Measurements from ENCODE around the gene NDUFS8. TPM values are rescaled to one million over a fixed set of nuclear protein-coding genes. Genes with fewer than 3 reads are reported as not detected.
"Not testable (repeated sequence)": the region's sequence is repeated elsewhere in the genome, so short reads cannot be mapped to it uniquely, and the experiment has no call there.

The NDUFS8 gene
- total RNA-seq, result 100 to 1,000 TPM in 1 of 2 donors, 10 to 100 TPM in 1; 75.0 to 203 TPM
- polyA plus RNA-seq (ENCODE audit: insufficient read length in 2 of 2), result 100 to 1,000 TPM; 148 to 157 TPM
- long read RNA-seq, donor 1, transcript NDUFS8-201 (7 exons, 791 nt), result major isoform, 60 of 134 reads
- long read RNA-seq, donor 1, partial matches to known transcripts, result 20 of 134 reads
- long read RNA-seq, donor 1, other reads (novel, unspliced or antisense), result 48 of 134 reads
- long read RNA-seq, donor 2, transcript NDUFS8-201 (7 exons, 791 nt), result major isoform, 31 of 49 reads
- long read RNA-seq, donor 2, partial matches to known transcripts, result 0 of 49 reads
- long read RNA-seq, donor 2, other reads (novel, unspliced or antisense), result 18 of 49 reads
- long read RNA-seq, donor 3, transcript NDUFS8-201 (7 exons, 791 nt), result major isoform, 25 of 56 reads
- long read RNA-seq, donor 3, partial matches to known transcripts, result 0 of 56 reads
- long read RNA-seq, donor 3, other reads (novel, unspliced or antisense), result 24 of 56 reads
- long read RNA-seq, donor 4, transcript NDUFS8-201 (7 exons, 791 nt), result major isoform, 23 of 53 reads
- long read RNA-seq, donor 4, partial matches to known transcripts, result 7 of 53 reads
- long read RNA-seq, donor 4, other reads (novel, unspliced or antisense), result 23 of 53 reads

DNA sequence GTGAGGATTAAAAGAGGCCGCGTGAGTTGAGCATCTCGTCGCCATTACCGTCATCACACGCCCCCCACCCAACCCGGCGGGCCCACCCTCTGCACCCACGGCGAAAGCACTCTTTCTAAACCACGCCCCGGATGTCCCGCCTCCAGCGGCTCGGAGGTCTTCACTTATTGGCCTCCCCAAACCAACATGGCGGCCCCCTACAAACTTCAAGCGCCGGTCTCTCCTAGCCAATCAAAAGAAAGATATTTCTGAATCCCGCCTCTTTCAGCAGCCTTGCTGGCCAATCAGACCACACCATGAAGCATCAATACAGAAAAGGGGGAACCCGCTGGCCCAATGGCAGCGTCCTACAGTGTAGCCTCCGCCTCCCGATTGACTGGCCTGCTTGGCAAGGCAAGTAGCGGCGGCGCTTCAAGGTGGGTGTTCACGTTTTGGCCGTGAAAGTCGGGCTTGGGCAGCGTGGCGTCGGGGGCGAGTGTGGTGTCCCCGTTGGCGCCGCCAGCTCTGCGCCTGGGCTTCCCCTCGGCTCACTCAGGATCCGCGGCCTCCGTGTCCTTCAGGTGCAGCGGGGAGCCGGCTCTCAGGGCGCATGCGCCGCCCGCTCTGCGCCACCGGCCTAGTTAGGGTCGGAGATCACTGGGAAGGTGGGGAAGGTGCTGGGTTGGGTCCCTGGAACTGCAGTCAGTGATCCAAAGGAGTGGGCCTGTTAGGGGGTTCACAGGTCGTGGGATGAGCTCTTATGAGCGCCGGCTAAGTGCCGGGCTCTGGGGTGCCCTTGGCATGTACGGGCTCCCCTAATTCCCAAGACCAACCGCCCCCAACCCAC lies at the start of gene NDUFS8:
TSS of gene NDUFS8 (plus strand) at position 364 of the 826 bp plus-strand sequence. CDS start 1,471 bp downstream, outside the sequence.
- Histone ChIP-seq H3K4me1 (ENCODE audit: control insufficient read depth, insufficient read depth, low read length) (peaks cover 42% of the 10 kb centered on the region), H3K9me3 (ENCODE audit: control insufficient read depth, insufficient read depth, low read length) (no peaks in the 10 kb centered on the region), H3K4me3 (ENCODE audit: low read depth, low read length) (peak within 1 kb of the TSS; percentile 80), H3K27ac (ENCODE audit: low read depth, low read length) (peak within 1 kb of the TSS; percentile 88), H3K36me3 (ENCODE audit: control insufficient read depth, insufficient read depth, low read length) (peaks cover 58% of the 10 kb centered on the region), H3K27me3 (ENCODE audit: control insufficient read depth, insufficient read depth, low read length) (no peaks in the 10 kb centered on the region)
- 0% methylated on average over 52 of the region's 56 CpGs for WGBS (ENCODE audit: insufficient coverage)
- DNase-seq (ENCODE audit: low read depth in 4 of 6, low spot score in 6 of 6), result peak; percentile 97 to 100 (median 99)

DNA sequence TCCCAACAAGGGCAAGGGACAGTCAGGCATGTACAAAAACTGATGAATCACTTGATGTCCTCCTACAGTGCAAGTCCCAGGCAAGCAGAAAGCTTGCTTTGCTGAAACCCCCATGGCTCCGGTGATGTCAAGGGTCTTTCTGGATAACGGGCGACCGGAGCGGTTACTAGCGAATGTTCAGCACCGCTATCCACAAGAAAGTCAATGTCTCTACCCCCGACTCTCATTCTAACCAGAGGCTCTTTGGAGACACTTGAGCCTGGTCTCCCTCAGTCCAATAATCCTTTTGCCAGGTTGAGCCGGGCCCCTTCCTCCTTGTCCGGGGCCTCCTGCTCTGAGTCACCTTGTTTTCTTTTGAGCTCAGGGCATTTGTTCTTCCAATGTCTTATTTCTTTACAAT lies 49.3 kb upstream of the NDUFS8 start:
- WGBS (ENCODE audit: insufficient coverage), result 80% methylated on average over 10 of the region's 10 CpGs
- not testable (repeated sequence) for H3K9me3 ChIP-seq (ENCODE audit: control insufficient read depth, insufficient read depth, low read length); DNase-seq (ENCODE audit: low read depth in 4 of 6, low spot score in 6 of 6); H3K4me3 ChIP-seq (ENCODE audit: low read depth, low read length); H3K4me1 ChIP-seq (ENCODE audit: control insufficient read depth, insufficient read depth, low read length); H3K36me3 ChIP-seq (ENCODE audit: control insufficient read depth, insufficient read depth, low read length); H3K27me3 ChIP-seq (ENCODE audit: control insufficient read depth, insufficient read depth, low read length); H3K27ac ChIP-seq (ENCODE audit: low read depth, low read length)

DNA sequence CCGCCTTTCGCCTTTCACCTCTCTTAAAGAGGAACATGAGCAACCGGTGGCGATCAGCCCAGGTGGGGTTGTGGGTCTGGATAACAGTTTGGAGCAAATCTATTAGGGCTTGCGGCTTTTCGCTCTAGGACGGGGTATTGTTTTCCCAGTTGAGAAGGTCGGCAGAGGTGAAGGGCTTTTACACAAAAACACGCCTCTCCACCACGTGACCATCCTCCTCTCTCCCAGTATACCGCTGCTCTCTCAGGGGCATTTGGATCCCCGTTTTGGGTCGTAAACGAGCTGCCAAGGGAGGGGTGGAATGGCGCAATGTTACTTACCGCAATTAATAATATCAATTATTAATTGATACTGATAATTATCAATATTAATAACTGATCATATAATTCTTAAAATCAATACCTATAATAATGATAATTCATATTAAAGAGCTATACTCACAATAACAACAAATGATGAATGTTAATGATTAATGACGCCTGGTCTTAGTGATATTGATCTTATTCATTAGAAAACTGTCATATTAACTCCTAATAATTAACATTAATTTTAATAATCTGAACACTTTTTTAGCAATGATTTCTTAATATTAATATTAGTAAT lies 48.1 kb upstream of the NDUFS8 start:
- H3K36me3 ChIP-seq (ENCODE audit: control insufficient read depth, insufficient read depth, low read length); H3K27me3 ChIP-seq (ENCODE audit: control insufficient read depth, insufficient read depth, low read length); H3K9me3 ChIP-seq (ENCODE audit: control insufficient read depth, insufficient read depth, low read length); H3K4me3 ChIP-seq (ENCODE audit: low read depth, low read length); H3K4me1 ChIP-seq (ENCODE audit: control insufficient read depth, insufficient read depth, low read length); H3K27ac ChIP-seq (ENCODE audit: low read depth, low read length); DNase-seq (ENCODE audit: low read depth in 4 of 6, low spot score in 6 of 6): not testable (repeated sequence)
- WGBS (ENCODE audit: insufficient coverage), result no CpG with 5 or more reads among the region's 17 CpGs

DNA sequence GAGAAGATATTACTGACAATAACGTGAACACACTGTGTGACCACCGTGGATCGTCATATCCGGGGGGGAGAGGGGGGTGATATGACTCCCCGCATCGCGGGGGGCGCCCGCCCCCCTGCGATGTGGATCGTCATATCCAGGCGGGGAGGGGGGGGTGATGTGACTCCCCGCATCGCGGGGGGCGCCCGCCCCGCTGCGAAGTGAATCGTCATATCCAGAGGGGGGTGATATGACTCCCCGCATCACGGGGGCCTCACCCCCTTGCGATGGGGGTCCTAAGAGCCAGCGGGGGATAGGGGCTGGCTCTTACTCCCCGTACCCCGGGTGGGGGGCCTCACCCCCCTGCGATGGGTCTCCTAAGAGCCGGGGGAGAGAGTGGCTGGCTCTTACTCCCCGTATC lies 46.5 kb upstream of the NDUFS8 start:
- H3K27me3 ChIP-seq (ENCODE audit: control insufficient read depth, insufficient read depth, low read length), result no peaks in the 10 kb centered on the region
- 80% methylated on average over 1 of the region's 29 CpGs for WGBS (ENCODE audit: insufficient coverage)
- H3K36me3 ChIP-seq (ENCODE audit: control insufficient read depth, insufficient read depth, low read length), result no peaks in the 10 kb centered on the region
- H3K4me3 ChIP-seq (ENCODE audit: low read depth, low read length), result no peak overlapping the region
- no peak for DNase-seq (ENCODE audit: low read depth in 4 of 6, low spot score in 6 of 6)
- H3K27ac ChIP-seq (ENCODE audit: low read depth, low read length), result no peak overlapping the region
- H3K9me3 ChIP-seq (ENCODE audit: control insufficient read depth, insufficient read depth, low read length), result no peaks in the 10 kb centered on the region
- H3K4me1 ChIP-seq (ENCODE audit: control insufficient read depth, insufficient read depth, low read length), result no peaks in the 10 kb centered on the region

DNA sequence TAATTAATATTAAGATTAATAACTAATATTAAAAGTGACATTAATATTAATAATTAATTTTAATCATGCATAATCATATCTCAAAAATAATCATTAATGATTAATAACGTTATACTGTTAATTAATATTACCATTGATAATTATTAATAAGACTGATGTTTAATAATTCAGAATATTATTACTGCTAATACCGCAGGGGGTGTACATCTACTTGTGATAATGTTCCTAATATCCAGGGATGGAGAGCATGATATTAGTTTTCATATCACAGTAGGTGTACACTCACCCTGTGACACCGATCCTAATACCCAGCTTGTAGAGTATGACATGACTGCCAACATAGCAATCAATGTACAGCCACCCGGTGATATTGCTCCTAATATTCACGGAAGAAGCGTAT lies 45.2 kb upstream of the NDUFS8 start:
- no CpG with 5 or more reads among the region's 6 CpGs for WGBS (ENCODE audit: insufficient coverage)
- H3K27me3 ChIP-seq (ENCODE audit: control insufficient read depth, insufficient read depth, low read length); DNase-seq (ENCODE audit: low read depth in 4 of 6, low spot score in 6 of 6); H3K4me3 ChIP-seq (ENCODE audit: low read depth, low read length); H3K9me3 ChIP-seq (ENCODE audit: control insufficient read depth, insufficient read depth, low read length); H3K27ac ChIP-seq (ENCODE audit: low read depth, low read length); H3K36me3 ChIP-seq (ENCODE audit: control insufficient read depth, insufficient read depth, low read length); H3K4me1 ChIP-seq (ENCODE audit: control insufficient read depth, insufficient read depth, low read length): not testable (repeated sequence)

DNA sequence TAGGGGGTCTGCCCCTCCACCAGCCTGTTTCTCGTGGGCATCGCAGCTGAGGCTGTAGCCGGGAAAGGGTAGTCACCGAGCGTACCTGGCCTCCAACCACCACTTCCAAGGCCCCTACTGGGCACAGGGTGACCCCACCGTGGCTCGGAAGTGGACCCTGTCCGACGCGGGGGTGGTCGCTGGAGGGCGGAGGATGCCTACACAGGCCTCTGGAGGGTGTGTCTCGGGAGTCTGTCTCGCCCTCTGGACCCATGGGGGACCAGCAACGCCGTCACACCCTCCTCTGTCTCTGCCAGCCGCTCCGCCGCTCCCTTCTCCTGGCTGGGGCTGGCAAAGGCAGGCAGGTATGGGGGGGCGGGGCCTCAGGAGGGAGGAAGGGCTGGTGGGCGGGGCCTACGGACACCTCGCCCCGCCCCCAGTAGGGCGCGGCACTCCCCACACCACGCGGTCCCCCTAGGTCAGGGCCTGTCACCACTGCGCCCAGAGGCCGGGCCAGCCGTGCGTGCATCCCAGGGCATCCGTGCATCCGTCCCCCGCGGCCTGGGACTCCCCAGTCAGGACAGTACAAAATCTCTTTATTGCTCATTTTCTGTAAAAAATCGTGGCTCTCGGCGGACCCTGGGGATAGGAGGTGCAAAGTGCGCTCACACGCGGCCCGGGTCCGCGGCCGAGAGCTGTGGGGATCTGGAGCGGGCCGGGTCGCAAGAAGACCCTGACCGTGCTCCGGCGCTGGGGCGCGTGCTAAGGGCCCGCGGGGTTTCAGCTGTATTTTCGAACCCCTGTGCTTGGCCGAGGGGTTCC lies 39.7 kb upstream of the NDUFS8 start:
- not testable (repeated sequence) for H3K9me3 ChIP-seq (ENCODE audit: control insufficient read depth, insufficient read depth, low read length); H3K27ac ChIP-seq (ENCODE audit: low read depth, low read length); DNase-seq (ENCODE audit: low read depth in 4 of 6, low spot score in 6 of 6); H3K36me3 ChIP-seq (ENCODE audit: control insufficient read depth, insufficient read depth, low read length); H3K4me3 ChIP-seq (ENCODE audit: low read depth, low read length); H3K27me3 ChIP-seq (ENCODE audit: control insufficient read depth, insufficient read depth, low read length); H3K4me1 ChIP-seq (ENCODE audit: control insufficient read depth, insufficient read depth, low read length)
- 7% methylated on average over 32 of the region's 58 CpGs for WGBS (ENCODE audit: insufficient coverage)

DNA sequence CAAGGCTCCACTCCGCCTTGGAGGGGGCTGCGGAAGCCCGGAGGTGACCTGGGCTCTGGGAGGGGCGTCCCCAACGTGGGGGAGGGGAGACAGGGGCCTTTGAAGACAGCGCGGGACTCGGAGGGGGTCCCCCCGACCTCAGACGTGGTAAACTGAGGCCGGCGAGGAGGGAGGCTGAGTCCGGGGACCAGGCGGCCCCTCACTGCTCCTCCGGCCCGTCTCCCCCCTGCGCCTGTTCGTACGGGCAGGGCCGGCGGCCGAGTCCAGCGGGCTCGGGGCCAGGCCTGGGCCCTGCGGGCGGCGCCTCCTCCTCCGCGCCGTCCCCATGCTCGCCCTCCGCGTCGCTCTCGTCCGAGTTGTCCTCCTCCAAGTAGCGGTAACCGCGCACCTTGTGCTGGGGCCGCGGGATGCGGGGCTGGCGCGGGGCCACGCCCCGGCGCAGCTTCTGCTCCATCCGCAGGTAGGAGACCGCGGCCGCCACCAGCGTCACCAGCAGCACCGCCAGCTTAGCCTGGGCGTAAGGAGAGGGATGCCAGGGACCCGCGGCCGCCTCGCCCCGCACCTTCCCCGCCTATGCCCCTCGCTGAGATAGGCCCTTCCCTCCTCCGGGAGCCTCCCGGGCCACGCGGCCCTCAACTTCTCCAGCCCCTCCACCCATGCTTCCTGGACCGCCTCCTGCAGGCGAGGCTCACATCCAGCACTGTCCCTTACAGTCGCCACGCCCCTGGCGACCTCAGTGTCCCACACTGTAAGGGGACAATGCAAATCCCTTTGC lies 38.9 kb upstream of the NDUFS8 start:
- WGBS (ENCODE audit: insufficient coverage), result 5% methylated on average over 39 of the region's 70 CpGs
- not testable (repeated sequence) for DNase-seq (ENCODE audit: low read depth in 4 of 6, low spot score in 6 of 6); H3K27ac ChIP-seq (ENCODE audit: low read depth, low read length); H3K36me3 ChIP-seq (ENCODE audit: control insufficient read depth, insufficient read depth, low read length); H3K4me1 ChIP-seq (ENCODE audit: control insufficient read depth, insufficient read depth, low read length); H3K9me3 ChIP-seq (ENCODE audit: control insufficient read depth, insufficient read depth, low read length); H3K4me3 ChIP-seq (ENCODE audit: low read depth, low read length); H3K27me3 ChIP-seq (ENCODE audit: control insufficient read depth, insufficient read depth, low read length)

DNA sequence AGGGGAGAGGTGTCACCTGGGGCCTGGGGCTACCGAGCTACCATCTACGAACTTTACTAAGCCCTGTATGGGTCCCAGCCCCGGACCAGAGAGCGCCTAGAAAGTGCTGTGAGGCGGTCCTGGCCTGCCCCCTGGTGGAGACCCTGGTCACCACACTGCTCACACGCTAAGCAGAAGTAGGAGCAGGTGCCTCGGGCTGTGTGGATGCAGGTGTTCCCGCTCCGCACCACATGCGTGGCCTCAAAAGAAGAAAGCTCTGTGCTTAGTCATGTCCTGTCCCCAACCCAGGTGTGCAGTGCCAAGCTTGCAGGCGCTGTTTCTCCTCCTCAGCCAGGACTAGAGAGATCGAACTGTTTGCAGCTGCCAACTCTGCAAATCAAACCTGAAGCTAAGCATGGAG lies 36.7 kb upstream of the NDUFS8 start:
- not testable (repeated sequence) for H3K27ac ChIP-seq (ENCODE audit: low read depth, low read length); H3K4me3 ChIP-seq (ENCODE audit: low read depth, low read length); H3K27me3 ChIP-seq (ENCODE audit: control insufficient read depth, insufficient read depth, low read length); H3K4me1 ChIP-seq (ENCODE audit: control insufficient read depth, insufficient read depth, low read length); H3K9me3 ChIP-seq (ENCODE audit: control insufficient read depth, insufficient read depth, low read length); H3K36me3 ChIP-seq (ENCODE audit: control insufficient read depth, insufficient read depth, low read length)
- 24% methylated on average over 10 of the region's 12 CpGs for WGBS (ENCODE audit: insufficient coverage)
- DNase-seq (ENCODE audit: low read depth in 4 of 6, low spot score in 6 of 6), result peak in 1 of 6 donors; percentile 59
